GM18508 (cell line): ENCODE measurements around the gene INTS6.

Experiments
- ATAC-seq: cut with Tn5 transposase; IDR thresholded peaks from one replicate; pipeline ENCODE4 v1.9.1; 2021; ENCODE audit warnings: moderate number of reproducible peaks; ENCODE audit not compliant: insufficient read depth, unreplicated experiment

INTS6 gene, protein sequence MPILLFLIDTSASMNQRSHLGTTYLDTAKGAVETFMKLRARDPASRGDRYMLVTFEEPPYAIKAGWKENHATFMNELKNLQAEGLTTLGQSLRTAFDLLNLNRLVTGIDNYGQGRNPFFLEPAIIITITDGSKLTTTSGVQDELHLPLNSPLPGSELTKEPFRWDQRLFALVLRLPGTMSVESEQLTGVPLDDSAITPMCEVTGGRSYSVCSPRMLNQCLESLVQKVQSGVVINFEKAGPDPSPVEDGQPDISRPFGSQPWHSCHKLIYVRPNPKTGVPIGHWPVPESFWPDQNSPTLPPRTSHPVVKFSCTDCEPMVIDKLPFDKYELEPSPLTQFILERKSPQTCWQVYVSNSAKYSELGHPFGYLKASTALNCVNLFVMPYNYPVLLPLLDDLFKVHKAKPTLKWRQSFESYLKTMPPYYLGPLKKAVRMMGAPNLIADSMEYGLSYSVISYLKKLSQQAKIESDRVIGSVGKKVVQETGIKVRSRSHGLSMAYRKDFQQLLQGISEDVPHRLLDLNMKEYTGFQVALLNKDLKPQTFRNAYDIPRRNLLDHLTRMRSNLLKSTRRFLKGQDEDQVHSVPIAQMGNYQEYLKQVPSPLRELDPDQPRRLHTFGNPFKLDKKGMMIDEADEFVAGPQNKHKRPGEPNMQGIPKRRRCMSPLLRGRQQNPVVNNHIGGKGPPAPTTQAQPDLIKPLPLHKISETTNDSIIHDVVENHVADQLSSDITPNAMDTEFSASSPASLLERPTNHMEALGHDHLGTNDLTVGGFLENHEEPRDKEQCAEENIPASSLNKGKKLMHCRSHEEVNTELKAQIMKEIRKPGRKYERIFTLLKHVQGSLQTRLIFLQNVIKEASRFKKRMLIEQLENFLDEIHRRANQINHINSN

DNA sequence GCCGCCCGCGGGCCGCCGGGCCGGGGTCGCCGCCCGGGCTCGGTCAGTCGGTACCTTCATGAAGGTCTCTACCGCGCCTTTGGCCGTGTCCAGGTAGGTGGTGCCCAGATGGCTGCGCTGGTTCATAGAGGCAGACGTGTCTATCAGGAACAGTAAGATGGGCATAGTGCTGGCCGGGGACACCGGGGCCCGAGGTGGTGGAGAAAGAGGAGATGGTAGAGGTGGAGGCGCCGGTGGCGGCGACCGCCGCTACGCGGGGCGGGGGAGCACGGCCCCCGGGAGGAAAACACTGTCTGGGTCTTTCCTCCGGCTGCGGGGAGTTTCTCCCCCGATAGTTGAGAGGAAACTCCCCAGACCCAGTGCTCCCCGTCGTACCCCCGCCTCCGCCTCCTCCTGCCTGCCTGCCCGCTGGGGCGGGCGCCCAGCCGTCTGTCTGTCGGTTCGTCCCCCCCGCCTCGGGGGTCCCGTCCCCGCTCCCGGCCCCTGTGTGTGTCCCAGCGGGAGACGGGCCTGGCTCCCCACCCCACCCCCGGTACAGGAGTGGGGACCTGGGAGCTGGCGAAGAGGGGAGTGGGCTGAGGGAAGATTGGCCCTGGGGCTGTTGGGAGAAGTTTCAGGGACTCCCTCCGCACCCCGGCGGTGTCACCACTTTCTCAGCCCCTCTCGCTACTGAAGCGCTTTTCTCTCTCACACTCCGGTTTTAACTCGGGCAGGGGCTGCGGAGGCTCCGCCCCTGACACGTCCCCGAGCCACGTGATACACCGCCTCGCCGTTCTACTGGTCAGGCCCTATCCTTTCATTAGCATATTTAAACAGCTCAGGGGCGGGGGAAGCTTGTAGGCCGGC is at the start of gene INTS6:
Gene INTS6 (minus strand): TSS at position 676 of the 846 bp plus-strand sequence. CDS start 511 bp downstream, at position 165.
- peak; percentile 50 for ATAC-seq

DNA sequence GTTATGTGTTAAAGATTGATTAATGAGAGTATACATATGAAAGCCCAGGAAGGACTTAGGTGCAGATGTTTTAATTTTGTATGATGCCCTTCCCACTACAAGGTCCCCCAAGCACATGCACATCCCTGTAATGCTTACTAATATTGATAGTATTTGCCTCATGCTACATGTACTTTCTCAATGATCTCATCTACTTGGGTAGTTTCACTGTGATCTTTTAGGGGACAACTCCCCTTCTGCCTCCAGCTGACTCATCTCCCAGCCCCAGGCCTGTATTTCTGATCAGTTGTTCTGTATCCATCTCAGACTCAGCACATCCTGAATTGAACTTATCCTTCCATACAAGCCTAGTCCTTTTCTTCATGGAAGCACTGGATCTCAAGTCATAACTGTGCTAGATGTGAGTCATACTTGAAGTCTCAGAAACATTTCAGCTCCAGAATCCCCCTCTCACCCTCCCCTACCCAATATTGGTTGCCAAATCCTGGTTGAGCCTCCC is 49.4 kb upstream of the INTS6 start:
- ATAC-seq, result peak; percentile 97

DNA sequence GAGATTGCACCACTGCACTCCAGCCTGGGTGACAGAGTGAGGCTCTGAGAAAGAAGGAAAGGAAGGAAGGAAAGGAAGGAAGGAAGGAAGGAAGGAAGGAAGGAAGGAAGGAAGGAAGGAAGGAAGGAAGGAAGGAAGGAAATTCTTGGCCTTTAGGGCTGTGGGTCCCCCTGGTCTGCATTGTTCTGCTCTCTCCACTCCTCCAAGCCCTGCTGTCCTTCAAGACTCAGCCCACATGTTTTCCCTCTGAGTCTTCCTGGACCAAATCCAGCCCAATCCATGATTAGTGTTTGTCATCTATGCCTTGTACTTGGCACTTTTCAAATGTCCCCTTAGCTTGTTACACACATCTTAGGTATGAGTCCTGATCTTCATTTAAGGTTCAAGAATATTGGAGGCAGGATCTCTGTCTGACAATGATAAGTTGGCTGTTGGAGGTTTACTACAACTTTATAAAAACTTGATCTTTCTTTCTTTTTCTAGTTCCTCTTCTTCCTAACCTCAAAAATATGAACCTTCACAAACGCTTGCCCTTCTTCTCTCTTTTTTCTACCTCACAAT is 48.8 kb upstream of the INTS6 start:
- no peak for ATAC-seq

DNA sequence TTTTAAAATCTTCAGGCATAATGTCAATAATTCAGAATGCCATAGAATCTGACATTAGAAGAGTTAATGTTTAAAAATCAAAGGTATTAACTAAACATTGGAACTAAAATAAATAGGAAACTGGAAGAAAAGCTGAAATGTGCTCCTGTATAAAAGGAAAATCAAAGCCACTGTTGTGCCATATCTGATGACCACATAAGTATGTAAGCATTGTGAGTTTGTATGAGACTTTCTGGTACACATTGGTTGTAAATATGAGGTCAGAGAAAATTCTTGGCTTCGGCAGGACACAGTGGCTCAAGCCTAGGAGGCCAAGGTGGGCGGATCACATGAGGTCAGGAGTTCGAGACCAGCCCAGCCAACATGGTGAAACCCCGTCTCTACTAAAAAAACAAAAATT is 48.3 kb upstream of the INTS6 start:
- ATAC-seq, result no peak

DNA sequence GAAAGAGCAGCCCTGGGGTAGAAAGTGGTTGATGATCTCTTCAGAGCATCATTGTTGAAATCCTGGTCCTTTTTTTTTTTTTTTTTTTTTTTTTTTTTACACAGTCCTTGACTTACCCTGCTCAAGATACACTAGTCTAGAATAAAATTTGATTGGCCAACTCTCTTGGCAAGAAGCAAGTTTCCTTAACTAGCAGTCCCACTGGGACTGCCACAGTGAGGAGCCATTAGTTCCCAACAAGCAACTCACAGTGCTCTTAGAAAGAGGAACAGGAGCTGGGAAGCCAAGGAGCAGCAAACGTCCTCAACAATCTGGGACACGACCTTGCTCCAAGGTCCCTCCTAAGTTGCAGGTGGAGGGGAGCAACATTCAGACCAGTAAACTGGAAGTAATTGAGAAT is 47.9 kb upstream of the INTS6 start:
- no peak for ATAC-seq

DNA sequence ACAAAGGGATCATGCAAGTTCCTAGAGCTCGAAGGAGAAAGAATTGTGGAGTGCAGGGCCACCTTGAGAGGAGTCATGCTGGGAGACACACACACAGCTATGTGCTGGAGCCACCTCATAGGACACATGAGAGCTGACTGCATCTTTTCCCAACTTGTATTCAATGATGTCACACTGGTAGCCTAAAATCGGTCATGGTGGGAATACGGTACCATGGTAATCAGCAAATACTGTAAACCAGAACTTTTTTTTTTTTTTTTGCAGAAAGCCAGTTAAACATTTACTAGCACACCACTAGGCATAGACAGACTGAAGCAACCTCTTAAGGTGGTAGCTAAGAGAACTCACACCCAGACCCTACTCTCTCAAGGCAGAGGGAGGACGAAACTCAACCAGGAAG is 47.0 kb upstream of the INTS6 start:
- no peak for ATAC-seq

DNA sequence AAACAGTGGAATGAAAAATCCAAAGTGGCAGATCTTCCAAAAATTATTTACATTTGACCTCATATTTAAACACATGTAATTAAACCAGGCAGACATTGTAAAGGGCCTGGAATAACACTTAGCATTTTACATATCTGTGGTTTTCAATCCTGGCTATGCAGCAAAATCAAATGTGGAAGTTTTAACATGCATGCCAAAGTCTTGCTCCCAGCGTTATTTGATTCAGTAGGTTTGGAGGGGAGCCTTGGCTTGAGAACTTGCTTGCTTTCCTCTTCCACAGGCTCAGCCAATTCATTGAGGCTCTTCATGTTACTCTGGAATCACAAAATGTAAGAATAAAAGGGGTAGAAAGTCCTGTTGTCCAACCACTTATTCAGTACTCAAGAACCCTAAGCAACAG is 42.5 kb upstream of the INTS6 start:
- ATAC-seq, result no peak

DNA sequence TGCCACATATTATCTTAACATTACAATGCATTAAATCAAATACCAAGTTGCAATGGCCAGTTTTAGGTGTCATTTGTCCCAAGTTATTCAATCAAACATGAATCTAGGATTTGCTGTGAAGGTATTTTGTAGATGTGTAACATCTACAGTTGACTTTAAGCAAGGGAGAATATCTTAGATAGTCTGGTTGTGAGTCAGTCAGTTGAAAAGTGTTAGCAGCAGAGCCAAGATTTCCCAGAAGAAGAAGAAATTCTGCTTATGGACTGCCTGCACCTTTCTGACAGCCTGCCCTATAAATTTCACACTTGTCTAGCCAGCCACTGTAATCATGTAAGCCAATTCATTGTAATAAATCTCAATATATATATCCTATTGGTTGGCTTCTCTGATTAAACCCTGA is 41.3 kb upstream of the INTS6 start:
- no peak for ATAC-seq

DNA sequence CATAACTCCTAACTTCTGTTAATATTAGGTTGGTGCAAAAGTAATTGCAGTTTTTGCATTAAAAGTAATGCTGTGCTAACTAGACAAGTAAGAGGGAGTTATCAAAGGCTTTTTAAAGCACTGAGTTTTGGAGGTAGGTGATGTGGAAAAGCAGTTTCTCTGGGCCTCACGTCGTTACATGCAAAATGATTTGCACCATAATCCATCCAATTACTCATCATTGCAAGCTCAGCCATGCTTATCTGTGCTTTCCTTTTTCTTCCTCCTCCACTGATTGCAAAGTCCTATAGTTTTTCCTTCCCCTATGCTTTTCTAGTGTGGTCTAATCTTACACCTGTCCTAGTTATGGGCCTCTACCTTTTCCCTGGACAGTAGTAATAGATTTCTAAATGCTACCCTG is 35.4 kb upstream of the INTS6 start:
- no peak for ATAC-seq

DNA sequence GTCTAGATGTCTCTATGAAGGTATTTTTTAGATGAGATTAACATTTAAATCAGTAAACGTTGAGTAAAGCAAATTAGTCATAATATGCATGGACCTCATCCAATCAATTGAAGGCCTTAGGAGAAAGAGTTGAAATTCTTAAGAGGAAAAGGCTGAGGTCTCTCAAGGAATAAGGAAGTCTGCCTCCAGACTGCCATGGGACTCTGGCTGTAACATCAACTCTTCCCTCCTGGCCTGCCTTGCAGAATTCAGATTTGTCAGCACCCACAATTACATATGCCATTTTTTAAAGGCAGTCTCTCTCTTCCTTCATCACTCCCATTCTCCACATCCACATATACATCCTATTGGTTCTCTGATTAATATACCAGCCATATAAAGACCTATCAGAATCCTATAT is 28.8 kb upstream of the INTS6 start:
- ATAC-seq, result no peak

DNA sequence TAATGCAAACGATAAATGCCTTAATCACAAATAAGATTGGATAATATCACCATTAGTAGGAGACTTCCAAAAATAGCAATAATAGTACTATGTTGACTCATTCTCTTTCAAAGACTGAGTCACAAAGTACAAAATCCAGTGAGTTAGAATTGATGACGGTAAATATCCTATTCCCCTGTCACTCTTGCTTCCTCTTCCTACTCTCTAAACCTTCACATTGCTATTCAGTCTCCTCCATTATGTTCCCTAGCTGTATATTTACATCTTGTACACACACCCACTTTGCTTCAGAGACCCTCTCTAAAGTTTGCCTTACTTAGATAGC is 26.3 kb upstream of the INTS6 start:
- ATAC-seq, result no peak

DNA sequence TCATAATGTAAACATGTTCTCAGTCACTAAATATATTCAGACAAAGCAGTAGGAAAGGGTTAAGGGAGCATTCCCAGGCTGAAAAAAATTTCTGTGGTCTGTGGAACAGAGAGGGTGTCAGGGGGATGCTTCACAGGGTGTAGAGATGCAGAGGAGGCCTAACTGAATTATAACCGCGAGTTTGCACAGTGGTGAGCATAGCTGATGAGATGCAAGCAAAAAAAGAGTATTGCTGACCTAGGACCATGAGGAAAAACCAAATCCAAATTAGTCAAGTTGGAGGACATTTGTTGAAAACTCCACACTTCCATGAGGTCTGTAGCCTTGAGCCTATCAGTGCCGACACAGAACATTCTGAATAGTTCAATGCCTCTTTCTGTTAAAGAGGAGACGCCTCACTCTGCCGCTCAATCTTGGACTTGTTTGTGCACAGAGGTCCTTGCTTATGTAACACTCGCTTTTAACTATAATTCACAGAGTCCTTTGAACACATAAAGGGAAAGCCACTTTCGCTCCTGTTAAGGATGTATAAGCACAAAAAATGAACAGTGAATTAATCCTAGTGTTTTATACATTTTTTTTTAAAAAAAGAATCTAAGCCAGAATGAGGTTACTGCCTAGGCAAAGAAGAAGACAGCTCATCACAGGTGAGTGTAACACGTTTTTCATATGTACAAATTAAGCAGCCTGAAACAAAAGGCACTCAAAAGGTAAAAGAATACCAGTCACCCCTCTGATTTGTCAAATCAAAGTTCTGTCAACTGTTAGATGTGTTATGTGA is 25.8 kb upstream of the INTS6 start:
- no peak for ATAC-seq

DNA sequence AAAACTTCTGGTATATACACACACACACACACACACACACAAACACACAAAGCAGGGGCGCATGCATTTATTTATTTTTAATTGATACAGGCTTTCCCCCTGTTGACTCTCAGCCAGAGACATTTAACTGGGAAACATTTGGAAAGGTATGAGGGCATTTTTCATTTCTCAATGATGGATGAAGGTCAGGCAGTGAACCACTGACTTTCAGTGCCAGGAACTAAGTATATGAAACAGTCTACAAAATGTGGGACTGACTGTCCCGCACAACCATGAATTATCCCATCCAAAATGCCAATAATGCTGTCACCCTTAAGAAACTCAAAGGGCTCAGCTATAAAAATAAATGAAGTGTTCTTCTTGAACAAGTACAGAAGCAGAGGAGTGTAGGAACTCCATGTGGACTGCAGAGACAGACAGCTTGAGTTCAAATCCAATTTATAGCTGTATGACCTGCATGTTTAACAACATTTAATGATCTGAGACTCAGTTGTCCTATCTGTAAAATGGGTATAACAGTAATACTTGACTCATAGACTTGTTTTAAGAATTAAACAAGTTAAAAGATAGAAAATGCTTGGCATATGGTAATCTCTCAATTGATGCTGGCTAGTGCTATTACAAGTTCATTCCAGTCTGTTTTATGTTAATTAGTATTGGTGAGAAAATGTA is 25.0 kb upstream of the INTS6 start:
- no peak for ATAC-seq

DNA sequence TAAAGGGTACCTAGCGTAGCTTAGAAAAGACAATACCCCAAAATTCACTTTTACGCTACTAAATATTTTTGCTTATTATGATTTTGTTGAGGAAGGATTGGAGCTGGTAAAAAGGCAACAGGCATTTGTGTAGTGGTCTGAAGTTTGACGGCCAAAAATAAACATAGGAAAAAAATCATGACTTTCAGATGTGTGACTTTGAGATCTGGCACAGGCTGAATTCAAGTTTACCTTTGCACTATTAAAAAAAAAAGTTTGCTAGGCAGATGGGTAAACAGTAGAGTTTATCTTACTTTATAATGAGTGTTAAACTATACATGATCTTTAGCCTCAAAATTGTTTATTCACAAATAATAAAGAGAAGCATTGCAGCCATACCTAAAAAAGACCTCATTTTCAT is 24.3 kb upstream of the INTS6 start:
- no peak for ATAC-seq

DNA sequence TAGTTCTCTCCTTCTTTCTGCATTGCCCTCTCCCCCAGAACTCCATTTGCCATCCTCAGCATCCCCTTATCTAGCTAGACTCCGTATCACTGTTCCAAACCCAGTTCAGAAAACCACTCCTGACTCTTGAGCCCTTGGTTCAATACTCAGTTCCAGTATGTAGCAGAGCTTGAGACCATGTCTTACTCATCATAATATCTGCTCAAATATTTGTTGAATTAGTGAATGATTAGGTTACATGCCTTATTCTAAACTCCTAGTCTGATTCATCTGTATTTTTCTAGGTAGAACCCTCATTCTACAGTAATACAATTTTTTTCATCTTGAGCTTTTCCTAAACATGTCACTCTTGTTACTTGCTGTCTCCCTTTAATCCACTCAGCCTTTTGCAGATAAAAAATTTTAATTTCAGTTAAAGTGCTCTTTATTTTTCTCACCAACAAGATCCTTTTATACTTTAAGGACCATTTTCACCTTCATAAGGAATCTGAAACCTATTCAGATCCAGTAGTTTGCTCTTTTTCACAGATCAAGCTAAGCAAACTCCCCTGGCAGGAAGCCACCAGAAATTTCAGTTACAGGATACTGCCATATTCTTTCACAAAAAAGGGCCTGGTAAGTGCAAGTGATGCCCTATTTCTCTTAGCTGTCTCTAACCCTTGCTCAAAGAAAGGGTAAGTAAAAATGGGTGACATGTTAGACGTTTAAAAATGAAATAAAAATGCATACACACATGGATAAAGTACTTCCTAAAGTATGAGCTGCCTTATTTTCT is 23.1 kb upstream of the INTS6 start:
- ATAC-seq, result no peak

DNA sequence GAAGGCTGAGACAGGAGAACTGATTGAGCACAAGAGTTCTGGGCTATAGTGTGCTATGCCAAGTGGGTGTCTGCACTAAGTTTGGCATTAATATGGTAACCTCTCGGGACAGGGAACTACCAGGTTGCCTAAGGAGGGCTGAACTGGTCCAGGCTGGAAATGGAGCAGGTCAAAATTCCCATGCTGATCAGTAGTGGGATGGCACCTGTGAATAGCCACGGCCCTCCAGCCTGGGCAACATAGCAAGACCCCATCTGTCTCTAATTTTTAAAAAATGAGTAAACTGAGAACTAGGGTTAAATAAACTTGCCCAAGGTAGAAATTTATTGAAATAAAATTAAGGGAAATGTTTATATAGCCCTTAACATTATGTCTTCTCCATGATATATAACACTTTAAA is 17.0 kb upstream of the INTS6 start:
- no peak for ATAC-seq

DNA sequence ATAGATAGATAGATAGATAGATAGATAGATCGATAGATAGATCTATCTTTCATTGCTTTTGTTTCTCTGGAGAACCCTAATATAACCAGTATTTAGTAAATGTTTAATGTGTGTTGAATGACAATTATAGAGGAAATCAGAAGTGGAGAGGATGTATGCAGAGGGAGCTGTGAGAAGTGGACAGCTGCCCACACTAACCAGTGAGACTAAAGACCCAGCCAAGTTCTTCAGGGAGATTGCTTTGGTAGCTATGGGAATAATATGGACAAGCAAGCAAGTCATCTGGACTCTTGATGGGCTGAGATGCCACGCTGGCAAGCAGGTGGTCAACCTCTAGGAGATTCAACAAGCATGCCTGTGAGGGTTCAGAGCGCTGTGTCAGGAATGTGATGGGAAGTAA is 14.9 kb upstream of the INTS6 start:
- ATAC-seq, result no peak

DNA sequence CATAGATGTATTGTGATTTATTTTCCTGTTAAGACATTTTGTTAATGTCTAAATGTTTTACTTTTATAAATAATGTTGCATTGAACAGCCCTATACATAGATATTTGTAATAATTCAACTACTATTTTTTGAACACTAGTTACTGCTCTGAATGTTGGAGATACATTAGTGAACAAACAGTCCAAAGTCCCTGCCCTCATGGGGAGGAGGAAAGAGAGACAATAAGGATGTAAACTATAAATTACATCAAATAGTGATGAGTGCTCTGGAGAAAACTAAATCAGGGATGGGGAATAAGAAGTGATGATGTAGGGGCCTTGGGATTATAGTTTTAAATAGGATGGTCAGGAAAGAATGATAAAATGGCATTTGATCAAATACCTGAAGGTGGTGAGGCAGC is 12.3 kb upstream of the INTS6 start:
- no peak for ATAC-seq
